Mesenteric fat pad (tissue), 1 donor: ENCODE results near the gene RB1. TPM values are rescaled to one million over a fixed set of nuclear protein-coding genes. Genes with fewer than 3 reads are reported as not detected.

Experiments used
- DNase-seq: peaks from one replicate; pipeline ENCODE4 v3.0.0-alpha.2; 2020; ENCODE audit warnings: low spot score
- total RNA-seq: library from RNA; stranded (reverse); fragmentation: NEBNext Ultra II Directional; extraction: Animal tissue kit (Norgen Biotek cat#: 25700); gene quantifications from one replicate; pipeline ENCODE4 v1.2.1, GENCODE V29; 2021
- donor health status: DM: yes; HTN: yes; CAD: no.

The RB1 gene
- total RNA-seq, 1 donor from 2014 or later: 43.9 TPM

GRCh38 chr13:48526286-48526685 lies 222.7 kb downstream of the RB1 start:
- DNase-seq: no peak

GRCh38 chr13:48527955-48528354 lies 224.4 kb downstream of the RB1 start:
- DNase-seq: no peak

GRCh38 chr13:48528720-48529119 lies 225.2 kb downstream of the RB1 start:
- no peak for DNase-seq

- DNase-seq: no peak
These were observed 227.3 kb downstream of the RB1 start for GRCh38 chr13:48530833-48531232.

Other genes starting within 250 kb of the RB1 start
- 43.3 TPM for gene MED4, start 208.6 kb upstream of the RB1 start, total RNA-seq
- 611 TPM for gene ITM2B, start 70.5 kb upstream of the RB1 start, total RNA-seq
- 36.6 TPM for gene LPAR6, start 109.4 kb downstream of the RB1 start, total RNA-seq
- gene RCBTB2, start 229.3 kb downstream of the RB1 start, total RNA-seq: 11.8 TPM